Fibroblast of mammary gland (primary cell): ENCODE results near the gene GALNT5.

ENCODE experiments used
- DNase-seq: peaks from one replicate; pipeline ENCODE4 v3.0.0-alpha.2; 2010; ENCODE audit warnings: low read depth
- H3K4me3 ChIP-seq: 2 replicates; pipeline ENCODE4 v1.5.1; 2011; ENCODE audit warnings: low read depth, mild to moderate bottlenecking, low read length, moderate library complexity; ENCODE audit not compliant: control insufficient read depth
- TF ChIP-seq, protein P1 (sequence below): conservative IDR thresholded peaks from 2 replicates; pipeline ENCODE4 v1.5.1; 2011; ENCODE audit warnings: low read depth, low read length, inconsistent platforms; ENCODE audit not compliant: control insufficient read depth, insufficient read depth

Gene GALNT5

DNA sequence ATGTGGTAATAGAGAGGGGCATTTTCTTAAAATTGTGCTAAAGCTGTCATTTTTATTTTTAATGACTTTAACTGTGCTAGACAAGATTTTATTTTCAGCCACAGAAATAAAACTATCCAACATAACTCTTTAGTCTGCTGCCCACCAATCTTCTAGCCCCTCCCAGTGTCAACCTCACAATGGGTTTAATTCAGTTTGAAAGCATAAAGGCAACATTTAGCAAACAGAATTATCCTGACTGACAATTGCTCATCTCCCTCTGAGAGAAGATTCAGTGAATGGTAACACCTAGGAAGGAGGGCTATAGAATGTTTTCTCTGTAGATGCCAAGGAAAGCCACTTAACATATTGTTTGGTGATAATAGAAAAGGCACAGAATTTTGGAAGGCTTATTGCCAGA, 62.9 kb downstream of the GALNT5 start:
- no peak overlapping the region for H3K4me3 ChIP-seq
- DNase-seq = no peak
- TF ChIP-seq, protein P1, sequence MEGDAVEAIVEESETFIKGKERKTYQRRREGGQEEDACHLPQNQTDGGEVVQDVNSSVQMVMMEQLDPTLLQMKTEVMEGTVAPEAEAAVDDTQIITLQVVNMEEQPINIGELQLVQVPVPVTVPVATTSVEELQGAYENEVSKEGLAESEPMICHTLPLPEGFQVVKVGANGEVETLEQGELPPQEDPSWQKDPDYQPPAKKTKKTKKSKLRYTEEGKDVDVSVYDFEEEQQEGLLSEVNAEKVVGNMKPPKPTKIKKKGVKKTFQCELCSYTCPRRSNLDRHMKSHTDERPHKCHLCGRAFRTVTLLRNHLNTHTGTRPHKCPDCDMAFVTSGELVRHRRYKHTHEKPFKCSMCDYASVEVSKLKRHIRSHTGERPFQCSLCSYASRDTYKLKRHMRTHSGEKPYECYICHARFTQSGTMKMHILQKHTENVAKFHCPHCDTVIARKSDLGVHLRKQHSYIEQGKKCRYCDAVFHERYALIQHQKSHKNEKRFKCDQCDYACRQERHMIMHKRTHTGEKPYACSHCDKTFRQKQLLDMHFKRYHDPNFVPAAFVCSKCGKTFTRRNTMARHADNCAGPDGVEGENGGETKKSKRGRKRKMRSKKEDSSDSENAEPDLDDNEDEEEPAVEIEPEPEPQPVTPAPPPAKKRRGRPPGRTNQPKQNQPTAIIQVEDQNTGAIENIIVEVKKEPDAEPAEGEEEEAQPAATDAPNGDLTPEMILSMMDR = no peak

DNA sequence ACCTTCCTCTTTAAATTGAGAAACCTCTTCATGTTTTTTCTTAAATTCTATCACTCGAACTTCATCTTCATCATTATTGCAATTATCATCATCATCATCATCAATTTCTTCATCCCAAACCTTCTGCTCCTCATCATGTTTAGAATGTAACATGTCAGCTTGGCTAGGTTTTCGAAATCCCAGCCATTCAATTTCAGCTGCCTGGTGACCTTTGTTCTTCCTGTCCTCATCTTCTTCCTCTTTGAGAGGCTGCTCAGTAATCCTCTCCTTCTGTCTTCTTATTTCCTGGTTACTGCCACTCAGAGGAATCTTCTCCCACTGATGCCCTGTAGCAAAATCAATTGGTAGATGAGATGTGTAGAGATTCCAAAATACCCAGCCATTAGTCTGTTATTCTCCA, 64.0 kb downstream of the GALNT5 start:
- no peak for DNase-seq
- no peak overlapping the region for H3K4me3 ChIP-seq
- TF ChIP-seq, protein P1 = no peak

GRCh38 chr2:157322432-157322831, 64.9 kb downstream of the GALNT5 start:
- H3K4me3 ChIP-seq = no peak overlapping the region
- DNase-seq = no peak
- TF ChIP-seq, protein P1 = no peak

DNA sequence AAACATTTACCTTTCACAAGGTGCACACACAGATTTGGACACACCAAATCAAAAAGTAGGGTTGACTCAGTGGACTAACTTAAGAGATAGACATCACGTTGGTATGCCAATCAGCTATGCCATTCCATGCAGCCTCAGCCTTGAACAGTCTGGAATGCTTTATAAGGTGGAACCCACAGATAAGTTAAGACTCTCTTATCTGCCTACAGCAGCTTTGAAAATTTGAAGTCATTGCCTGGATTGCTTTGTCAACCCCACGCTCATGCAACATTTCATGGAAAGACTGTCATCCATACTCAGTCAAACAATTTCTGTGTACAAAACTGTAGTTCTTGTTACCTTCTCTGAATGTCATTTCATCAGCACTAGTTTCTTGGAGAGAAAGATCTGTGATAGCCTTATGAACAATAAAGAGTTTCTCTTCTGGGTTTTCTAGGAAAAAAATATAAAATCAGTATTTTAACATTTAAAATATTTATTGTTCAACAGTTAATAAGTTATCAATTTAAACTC, 66.9 kb downstream of the GALNT5 start:
- TF ChIP-seq, protein P1 = no peak
- no peak overlapping the region for H3K4me3 ChIP-seq
- DNase-seq = no peak

- no peak for DNase-seq
- H3K4me3 ChIP-seq = no peak within 1 kb of the TSS
- TF ChIP-seq, protein P1 = no peak
Measured at GRCh38 chr2:157325786-157326185, 68.3 kb downstream of the GALNT5 start, which contains the start of gene ERMN. Gene ERMN, minus strand, starts transcription at chr2:157325824. Its CDS starts 182 bp downstream, at chr2:157325642.

DNA sequence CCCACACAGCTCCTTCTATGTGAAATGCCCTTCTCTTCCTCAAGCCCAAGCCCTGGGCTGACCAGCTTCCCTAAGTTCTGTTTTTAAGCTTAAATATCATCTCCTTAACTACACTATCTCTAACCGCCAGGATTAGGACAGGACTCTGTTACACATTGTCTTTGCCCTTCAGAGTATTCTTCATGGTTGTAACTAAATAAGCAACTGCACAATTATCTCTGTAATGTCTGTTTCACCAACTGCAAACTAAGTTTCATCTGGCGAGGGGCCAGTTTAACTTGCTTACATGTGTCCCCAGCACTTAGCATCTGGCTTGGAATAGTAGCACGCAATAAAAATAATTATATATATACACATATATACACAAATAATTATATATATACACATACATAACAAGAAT, 69.2 kb downstream of the GALNT5 start:
- H3K4me3 ChIP-seq = no peak overlapping the region
- DNase-seq = no peak
- TF ChIP-seq, protein P1 = no peak

DNA sequence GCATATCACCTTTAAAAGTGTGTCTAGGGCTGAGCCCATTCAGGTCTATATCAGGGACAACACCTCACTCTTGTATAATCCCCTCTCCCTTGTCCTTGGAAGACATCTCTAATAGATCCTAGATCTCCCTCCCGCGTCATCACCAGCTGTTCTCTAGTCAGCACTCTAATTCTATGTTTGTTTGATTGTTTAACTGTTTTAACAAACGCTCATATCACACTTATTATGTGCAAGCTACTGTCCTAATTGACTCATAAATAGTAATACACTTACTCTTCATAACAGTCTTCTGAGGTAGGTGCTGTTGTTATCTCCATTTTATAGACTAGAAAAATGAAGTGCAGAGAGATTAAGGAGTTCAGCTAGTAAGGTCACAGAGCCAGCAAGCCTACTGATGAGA, 69.7 kb downstream of the GALNT5 start:
- TF ChIP-seq, protein P1 = no peak
- no peak for DNase-seq
- H3K4me3 ChIP-seq = no peak overlapping the region
